LHCN-M2 (cell line): ENCODE data around the gene IAH1. TPM values are rescaled to one million over a fixed set of nuclear protein-coding genes. Genes with fewer than 3 reads are reported as not detected.
A peak's percentile ranks its signal among the peaks of the same experiment; 100 is the strongest.
"Not testable (repeated sequence)": the region's sequence is repeated elsewhere in the genome, so short reads cannot be mapped to it uniquely, and the experiment has no call there.

Experiments used
- DNase-seq: peaks from one replicate; pipeline ENCODE4 v3.0.0-alpha.2; 2012; ENCODE audit warnings: low read depth
- total RNA-seq: library from RNA; depleted of rRNA; stranded (reverse); fragments of >200 nt; gene quantifications from 2 replicates; pipeline ENCODE4 v1.2.3, GENCODE V29; 2014

Gene IAH1
- total RNA-seq, 1 experiment from 2014 or later: 61.2 TPM

DNA sequence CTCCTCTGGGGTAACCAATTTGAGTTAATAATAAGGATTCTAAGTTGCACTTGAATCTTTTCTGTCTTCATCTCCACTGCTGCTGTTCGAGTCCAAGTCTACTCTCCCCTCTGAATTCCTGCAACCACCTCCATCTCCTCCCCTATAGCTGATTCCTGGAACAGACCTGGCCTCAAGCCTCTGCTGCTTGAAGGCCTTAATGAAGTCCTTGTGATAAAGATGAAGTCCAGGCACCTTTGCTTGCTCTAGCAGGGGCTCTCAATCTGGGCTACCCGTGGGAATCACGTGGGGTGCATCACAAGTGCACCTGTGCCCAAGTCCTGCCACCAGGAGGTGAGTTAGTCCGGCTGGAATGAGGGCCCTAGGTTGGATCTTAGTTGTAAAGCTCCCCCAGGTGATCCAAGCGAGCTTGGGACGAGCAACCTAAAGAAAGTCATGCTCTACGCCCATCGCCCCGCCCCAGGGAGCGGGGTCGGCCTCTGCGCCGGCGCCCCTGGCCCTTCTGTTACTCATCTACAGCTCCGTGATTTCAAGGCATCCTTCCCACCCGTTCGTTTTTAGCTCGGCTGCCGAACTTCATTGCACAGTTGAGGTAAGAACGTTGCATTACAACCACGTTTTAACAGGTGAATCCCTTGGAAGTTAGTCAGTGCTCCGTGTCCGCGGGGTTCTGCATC lies 905 bp upstream of the IAH1 start:
- no peak for DNase-seq

DNA sequence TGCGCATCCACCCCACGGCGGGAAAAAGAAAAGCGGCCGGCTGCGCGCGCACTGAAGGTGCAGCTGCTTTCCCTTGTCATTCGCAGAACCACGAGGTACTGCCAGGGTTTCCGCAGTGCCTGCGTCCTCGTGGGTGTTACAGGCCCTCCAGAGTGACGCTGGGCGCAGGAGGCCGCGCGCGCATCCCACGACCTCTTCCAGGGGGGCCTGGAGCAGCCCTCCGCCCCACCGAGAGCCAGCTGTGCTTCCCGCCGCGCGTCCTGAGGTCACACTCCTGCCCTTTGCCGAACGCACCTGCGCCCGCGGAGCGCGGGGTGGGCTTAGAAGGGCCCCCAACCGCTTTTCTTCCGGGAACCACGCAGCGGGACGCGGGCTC lies 378 bp upstream of the IAH1 start:
- no peak for DNase-seq

DNA sequence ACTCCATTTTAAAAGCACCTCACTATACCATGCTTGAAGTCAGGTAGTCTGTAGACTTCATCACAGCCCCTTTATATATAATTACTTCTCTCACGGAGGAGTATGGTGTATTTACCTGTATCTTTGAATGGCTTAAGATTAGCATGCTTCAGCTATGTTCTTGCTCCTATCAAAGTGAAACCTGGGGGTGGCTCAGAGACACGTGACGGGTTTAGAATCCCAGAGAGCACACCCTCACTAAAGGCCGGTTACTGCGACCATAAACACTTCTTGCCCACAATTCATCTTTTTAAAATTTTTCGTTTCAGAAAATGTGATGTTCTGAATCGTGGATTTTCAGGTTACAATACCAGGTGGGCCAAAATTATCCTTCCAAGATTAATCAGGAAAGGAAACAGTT lies 3.6 kb downstream of the IAH1 start:
- no peak for DNase-seq

DNA sequence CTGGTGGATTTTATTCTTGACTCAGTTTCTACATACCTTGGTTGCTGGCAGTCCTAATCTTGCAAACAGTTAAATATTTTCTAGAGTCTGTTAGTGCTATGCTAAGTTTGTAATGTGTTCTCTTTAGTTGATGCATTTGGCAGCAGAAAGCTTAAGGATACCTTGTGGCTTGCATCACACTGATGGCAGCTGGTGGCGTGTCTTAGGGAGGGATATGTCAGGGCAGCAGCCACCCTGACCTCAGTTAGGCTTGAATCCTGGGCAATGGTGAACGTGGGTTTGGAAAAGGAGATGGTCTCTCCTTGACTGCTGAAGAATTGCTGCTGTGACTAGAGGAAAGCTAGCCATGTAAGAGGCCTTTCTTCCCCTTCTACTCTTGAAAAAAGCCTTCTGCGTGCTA lies 4.2 kb downstream of the IAH1 start:
- DNase-seq: no peak

DNA sequence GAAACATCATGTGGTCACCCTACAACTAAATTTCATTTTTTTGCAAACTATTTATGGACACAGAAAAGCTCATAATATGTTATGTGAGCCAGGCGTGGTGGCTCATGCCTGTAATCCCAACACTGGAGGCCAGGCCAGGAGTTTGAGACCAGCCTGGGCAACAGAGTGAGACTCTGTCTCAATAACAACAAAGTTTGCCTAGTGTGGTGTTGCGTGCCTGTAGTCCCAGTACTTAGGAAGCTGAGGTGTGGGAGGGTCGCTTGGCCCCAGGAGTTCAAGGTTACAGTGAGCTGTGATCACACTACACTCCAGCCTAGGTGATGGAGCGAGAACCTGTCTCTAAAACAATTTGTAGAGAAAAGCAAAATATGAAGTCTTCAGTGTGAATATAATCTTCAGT lies 5.8 kb downstream of the IAH1 start:
- no peak for DNase-seq

DNA sequence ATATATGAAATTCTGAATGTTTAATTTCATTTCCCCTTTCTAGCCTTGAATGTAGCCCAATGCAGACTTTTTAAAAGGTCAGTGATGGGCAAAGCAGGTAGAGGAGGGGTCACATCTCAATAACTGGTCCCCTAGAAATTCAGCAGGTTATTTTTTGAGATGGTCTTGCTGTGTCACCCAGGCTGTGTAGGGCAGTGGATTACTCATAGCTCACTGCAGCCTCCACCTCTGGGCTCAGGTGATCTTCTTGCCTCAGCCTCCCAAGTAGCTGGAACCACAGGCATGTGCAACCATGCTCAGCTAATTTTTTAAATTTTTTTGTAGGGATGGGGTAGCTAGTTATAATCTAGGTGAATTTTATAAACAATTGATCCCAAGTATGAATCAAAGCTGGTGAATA lies 8.8 kb downstream of the IAH1 start:
- DNase-seq: no peak

DNA sequence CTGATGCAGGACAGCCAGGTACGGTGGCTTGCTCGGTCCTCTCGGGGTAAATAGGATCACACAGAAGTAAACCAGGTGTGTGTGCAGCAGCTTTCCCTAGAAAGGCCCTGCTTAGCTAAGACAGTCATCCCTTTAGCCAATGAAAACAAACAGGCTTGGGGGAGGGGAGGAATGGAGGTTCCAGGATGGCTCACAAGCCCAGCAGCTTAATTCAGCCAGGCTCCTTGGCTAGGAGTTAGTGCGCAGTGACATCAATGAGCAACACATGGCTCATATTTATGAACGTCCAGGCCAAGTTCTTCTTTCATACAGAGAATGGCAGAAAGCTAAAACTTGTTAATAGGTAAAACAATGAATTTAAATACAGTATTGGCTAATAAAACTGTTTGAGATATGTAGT lies 10.2 kb downstream of the IAH1 start:
- DNase-seq: no peak

DNA sequence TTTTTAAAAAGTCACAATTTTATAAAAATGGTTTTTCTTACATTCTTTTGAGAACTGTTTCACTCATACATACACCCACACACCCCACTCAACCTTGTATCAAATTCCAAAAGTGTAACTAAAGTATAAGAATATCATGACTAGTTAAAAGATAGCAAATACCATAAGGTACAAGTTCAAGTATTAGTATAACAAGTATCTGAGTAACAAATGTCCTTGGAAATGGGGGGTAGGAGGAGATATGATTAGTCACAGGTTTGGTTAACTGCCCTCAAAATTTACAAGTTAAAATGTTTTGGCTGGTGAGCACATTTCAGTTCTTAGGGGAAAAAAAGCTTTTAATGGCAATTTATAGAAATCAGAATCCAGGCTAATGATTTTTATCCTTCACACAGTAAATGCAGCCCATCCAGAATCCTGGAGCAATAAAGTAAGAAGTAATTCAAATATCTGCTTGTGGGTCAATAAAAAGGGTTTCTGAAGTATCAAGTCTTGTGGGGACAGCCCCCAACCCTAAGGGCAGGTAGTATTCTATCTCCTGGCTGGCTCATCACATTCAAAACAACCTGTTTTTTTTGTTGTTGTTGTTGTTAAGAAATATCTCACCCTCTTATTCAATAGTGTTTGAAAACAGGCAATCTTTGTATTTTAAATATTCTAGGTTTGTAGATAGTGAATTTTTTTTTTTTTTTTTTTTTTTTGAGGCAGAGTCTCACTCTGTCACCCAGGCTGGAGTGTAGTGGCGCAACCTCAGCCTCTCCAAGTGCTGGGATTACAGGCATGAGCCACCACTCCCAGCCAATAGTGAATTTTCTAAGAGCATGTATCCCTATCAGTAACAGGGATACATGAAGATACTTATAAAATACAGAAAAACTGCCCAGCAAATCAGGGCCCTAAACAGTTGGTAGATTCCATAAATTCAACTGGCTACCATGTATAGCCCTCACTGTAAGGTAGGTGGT lies 14.5 kb downstream of the IAH1 start:
- peak; percentile 41 for DNase-seq

DNA sequence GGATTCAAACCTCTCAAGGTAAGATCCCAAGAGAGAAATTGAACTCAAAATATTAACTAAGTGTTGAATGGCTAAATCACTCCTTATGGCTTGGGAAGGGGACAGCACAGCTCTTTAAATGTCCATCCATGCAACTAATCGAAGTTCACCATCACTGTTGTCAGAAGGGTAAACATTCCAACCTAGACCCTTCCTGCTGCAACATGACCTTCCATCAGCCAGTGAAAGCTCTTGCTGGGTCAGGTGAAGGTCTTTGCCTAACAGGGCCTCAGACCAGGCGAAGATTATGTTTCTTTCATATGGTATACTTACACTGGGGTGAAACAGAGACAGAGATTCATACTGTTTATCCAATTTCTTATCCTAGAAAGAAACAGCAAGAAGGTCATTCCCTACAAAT lies 16.4 kb downstream of the IAH1 start:
- no peak for DNase-seq

DNA sequence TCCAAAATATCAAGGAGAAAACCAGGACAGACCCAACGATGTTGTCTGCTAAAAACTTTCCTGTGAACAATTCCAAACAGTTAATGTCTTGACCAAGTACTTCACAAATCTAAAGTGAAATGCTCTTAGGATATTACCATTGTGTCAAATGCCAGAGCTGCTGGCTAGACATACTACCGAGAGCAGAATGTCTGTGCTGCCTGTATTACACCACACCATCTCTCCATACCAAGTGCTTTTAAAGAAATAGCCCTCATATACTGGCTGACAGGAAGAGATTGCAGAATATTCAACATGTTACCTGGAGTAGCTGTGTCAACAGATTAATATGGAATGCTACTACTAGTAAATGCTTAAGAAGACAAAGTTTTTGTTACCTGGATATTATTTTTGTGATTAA lies 18.6 kb downstream of the IAH1 start:
- DNase-seq: no peak

DNA sequence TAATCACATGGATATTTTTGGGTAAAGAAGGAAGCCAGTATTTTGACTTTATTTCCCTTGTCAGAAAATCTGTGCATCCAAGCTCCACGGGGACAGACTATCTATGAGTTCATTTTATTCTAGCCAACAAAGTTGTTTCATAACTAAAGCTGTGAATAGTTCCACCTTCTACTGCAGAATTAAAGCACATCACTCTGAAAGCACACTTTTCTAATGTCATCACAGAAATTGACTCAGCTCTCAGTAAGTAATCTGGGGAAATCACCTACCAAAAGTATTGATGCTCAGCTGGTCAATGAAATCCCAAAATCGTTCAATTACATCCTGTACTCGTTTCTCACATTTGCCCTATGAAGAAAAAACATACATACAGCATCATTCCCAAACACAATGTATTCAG lies 19.1 kb downstream of the IAH1 start:
- no peak for DNase-seq

DNA sequence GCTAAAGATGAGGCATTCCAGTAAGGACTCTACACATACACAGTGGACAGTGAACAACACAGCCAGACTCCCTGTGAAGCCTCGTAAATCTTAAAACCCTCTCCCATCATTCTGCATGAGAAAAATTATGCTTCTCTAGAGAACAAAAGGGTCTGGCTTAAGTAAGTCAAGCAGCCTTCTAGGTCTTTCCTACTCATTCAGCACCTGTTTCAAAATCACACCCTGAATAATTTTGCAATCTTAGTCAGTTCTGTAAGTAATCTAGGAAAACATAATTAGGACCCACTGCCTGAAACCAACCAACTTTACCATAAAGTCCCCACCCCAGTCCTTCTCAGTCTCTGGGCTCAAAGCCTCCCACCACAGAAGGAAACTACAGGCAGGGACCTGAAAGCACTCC lies 19.7 kb downstream of the IAH1 start:
- no peak for DNase-seq

DNA sequence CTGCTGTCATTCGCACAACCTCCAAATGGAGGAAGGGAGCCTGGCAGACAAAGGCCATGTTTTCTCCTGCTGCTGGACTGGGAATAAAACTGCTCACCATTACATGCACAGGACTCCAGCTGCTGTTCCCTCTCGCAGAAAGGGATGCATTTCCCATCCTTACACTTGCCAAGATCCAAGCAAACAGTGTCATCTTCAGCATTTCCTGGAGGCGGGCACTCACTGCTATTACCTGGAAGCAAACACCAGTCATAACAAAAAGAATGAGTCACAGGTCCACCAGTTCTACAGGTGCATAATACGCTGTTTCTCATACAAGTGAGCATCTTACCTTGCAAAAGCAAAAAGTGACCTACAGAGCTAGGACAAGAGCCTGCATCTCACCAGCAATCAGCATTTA lies 22.7 kb downstream of the IAH1 start:
- no peak for DNase-seq

DNA sequence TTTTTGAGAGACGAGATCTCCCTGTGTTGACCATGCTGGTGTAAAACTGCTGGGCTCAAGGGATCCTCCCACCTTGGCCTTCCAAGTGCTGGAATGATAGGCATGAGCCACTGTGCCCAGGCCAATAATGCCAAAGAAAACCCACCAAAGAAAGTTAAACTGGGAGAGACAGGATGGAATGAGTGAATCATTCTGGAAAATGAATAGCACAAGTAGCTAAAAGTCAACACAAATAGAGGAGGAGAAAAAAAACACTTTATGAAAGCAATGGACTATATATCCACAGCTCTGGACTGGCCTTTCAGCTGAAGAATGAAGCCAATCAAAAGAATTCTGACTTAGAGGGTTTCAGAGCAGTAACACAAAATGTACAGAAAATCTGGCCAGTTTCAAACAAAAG lies 23.9 kb downstream of the IAH1 start:
- peak; percentile 13 for DNase-seq

DNA sequence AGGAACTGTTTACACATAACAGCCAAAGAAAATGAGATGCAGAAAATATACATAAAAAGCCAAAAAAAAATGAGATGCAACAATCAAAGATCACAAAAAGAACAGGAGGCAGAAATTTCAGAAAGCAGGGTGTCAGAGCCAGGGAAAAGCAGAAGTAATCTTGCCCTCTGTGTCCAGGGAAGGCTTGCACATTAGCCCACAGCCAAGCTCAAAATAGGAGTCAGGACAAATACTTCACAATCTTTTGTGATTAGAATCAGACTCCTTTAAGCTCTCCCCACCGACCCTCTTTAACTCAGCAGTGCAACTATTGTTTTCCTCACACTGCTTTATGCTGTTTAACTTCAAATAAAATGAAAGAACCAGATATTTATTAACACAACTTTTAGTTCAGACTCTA lies 34.6 kb downstream of the IAH1 start:
- DNase-seq: no peak

DNA sequence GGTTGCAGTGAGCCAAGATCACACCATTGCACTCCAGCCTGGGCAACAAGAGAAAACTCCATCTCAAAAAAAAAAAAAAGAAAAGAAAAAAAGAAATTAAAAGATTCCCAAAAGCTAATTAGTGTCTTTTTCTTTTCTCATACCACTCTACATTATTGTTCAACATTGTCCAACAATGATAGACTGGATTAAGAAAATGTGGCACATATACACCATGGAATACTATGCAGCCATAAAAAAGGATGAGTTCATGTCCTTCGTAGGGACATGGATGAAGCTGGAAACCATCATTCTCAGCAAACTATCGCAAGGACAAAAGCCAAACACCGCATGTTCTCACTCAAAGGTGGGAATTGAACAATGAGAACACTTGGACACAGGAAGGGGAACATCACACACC lies 39.6 kb downstream of the IAH1 start:
- DNase-seq: not testable (repeated sequence)

DNA sequence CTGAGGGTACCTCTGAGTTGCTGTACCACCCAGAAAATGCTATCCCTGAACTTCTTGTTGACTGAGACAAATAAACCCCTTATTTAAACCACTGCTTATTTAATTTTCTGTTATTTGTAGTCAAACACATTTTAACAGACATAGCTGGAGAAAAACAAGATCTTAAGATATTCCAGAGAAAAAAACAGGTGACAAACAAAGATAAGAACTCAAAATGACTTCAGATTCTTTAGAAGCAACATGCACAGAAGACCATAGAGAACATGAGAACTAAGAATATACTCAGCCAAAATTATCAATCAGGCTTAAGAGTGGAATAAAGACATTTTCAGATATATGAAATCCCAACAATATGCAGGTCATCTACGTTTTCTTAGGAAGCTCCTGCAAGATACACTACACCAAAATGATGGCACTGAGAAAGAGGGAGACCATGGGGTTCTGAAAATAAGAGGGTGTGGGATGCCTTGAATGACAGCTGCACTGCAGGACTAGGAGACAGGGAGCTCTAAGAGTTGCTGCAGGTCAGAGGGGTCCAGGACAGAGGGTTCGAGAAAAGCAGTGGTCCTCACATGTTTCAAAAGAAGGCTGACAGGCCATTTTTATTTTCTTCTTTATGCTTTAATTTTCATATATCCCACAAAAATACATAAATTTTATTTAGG lies 42.9 kb downstream of the IAH1 start:
- DNase-seq: no peak

DNA sequence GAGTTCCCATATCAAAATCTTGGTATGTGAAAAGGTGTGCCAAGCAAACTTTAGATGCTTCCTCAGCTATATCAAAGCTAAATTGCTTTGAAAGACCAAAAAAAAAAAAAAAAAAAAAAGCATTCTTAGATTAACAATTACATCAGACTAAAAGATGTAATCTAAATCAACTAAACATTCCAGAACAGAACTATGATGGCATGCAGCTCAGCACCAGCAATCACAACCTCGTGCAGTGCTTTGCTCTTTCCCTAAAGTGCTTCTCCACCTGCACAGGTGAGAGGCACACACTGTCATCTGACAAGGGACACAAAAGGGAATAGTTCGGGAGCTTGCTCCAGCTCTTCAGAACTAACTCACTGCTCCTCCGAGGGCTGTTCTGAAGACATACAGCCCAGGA lies 43.8 kb downstream of the IAH1 start:
- no peak for DNase-seq

DNA sequence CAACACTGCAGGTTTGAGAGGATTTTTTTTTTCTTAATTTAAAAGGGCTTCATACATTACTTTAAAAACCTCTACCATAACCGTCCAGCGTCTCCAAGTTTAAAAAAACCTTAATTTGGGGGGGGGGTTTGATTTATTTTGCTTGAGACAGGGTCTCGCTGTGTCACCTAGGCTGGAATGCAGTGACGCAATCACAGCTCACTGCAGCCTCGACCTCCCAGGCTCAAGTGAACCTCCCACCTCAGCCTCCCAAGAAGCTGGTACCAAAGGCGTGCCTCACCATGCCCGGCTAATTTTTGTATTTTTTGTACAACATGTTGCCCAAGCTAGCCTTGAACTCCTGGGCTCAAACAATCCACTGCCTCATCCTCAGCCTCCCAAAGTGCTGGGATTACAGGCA lies 44.4 kb downstream of the IAH1 start:
- no peak for DNase-seq

DNA sequence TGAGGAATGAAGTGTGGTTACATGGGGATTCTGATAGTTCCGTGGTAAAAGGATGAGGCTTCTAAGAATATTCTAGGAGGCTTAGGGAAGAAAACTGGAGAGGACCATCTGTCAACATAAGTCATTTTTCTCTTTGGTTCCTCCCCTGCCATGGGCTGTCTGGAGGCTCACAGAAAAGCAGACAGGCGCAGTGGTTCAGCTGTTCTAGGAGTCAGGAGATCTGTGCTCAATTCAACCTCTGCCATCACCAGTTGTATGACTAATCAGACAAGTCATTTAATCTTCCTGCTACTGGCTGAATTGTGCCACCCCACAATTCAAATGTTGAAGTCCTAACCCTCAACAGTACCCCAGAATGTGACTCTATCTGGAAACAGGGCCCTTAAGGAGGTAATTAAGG lies 44.9 kb downstream of the IAH1 start:
- DNase-seq: peak; percentile 98

DNA sequence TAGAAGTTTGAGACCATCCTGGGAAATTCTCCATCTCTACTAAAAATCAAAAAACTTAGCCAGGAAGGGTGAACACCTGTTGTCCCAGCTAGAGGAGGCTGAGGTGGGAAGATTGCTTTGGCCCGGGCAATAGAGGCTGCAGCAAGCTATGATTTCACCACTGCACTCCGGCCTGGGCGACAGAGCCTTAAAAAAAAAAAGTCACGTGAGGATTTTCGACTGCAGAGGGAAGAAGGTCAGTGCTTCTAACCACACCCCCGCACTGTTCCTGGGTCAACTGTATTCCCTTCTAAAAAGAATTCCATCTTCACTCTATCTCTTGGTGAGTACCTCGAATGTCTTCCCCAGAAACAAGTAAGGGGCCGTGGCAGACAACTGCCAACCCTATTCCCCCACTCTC lies 49.9 kb downstream of the IAH1 start:
- no peak for DNase-seq

DNA sequence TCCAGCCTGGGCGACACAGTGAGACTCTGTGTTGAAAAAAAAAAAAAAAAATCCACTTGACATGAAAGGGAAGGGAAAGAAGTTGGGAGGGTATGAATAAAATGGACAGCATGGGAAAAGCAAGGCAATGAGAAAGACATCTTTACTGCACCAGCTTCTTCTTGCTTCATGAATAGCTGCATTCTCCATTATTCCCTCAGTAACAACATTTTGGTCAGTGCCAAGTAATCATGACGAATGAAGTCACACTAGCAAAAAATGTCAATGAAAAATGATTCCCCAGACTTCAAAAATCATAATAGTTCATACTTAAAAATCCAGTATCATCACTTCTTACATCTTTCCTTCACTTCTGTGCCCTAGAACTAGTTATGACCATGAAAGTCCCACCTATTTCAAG lies 50.9 kb downstream of the IAH1 start:
- no peak for DNase-seq
